HFF-Myc (cell line): Measurements from ENCODE around the gene F11R.

Experiments
- DNase-seq: peaks from one replicate; pipeline ENCODE4 v3.0.0-alpha.2; 2011; ENCODE audit warnings: low read depth; ENCODE audit errors: extremely low read depth
- H3K4me3 ChIP-seq: replicated peaks from 2 replicates; pipeline ENCODE4 v1.5.1; 2011; ENCODE audit warnings: low read depth, mild to moderate bottlenecking, control low read depth, low read length
- CTCF ChIP-seq: IDR thresholded peaks from 2 replicates; pipeline ENCODE4 v1.5.1; 2012; ENCODE audit warnings: mild to moderate bottlenecking, low read depth, low read length, control low read depth; ENCODE audit errors: missing control alignments

The F11R gene

GRCh38 chr1:160975026-160975425 is 45.9 kb downstream of the F11R start:
- no peak overlapping the region for H3K4me3 ChIP-seq
- TF ChIP-seq CTCF: no peak
- DNase-seq: no peak

- no peak overlapping the region for H3K4me3 ChIP-seq
- no peak for TF ChIP-seq CTCF
- DNase-seq: no peak
These were observed 47.5 kb downstream of the F11R start for GRCh38 chr1:160973491-160973890.

- no peak overlapping the region for H3K4me3 ChIP-seq
- TF ChIP-seq CTCF: no peak
- DNase-seq: no peak
These were observed 48.0 kb downstream of the F11R start for GRCh38 chr1:160972939-160973338.

GRCh38 chr1:160971618-160972056 is 49.3 kb downstream of the F11R start:
- no peak for TF ChIP-seq CTCF
- DNase-seq: no peak

GRCh38 chr1:160963521-160963920 is 57.4 kb downstream of the F11R start:
- no peak overlapping the region for H3K4me3 ChIP-seq
- no peak for DNase-seq
- TF ChIP-seq CTCF: no peak

More at GRCh38 chr1:160971618-160972056, 49.3 kb downstream of the F11R start:
- H3K4me3 ChIP-seq: no peak overlapping the region

- no peak for TF ChIP-seq CTCF
- H3K4me3 ChIP-seq: no peak overlapping the region
- DNase-seq: no peak
These were observed 59.5 kb downstream of the F11R start for GRCh38 chr1:160961419-160961818.

GRCh38 chr1:160956966-160957365 is 64.0 kb downstream of the F11R start:
- no peak for DNase-seq
- TF ChIP-seq CTCF: no peak
- H3K4me3 ChIP-seq: no peak overlapping the region
